Hematopoietic multipotent progenitor cell (in vitro differentiated cells): ENCODE results near the gene DACT1. TPM values are rescaled to one million over a fixed set of nuclear protein-coding genes. Genes with fewer than 3 reads are reported as not detected.
A peak's percentile ranks its signal among the peaks of the same experiment; 100 is the strongest.
"Not testable (repeated sequence)": the region's sequence is repeated elsewhere in the genome, so short reads cannot be mapped to it uniquely, and the experiment has no call there.

Experiments
- DNase-seq, 3 donors: peaks; one replicate each; pipeline ENCODE4 v3.0.0-alpha.2; 2011 to 2015; ENCODE audit warnings: low read depth in 2 of 3, low spot score in 2 of 3
- total RNA-seq: library from RNA; depleted of rRNA; stranded (reverse); fragments of >200 nt; gene quantifications from one replicate; pipeline ENCODE4 v1.2.3, GENCODE V29; 2012

DACT1 gene, protein sequence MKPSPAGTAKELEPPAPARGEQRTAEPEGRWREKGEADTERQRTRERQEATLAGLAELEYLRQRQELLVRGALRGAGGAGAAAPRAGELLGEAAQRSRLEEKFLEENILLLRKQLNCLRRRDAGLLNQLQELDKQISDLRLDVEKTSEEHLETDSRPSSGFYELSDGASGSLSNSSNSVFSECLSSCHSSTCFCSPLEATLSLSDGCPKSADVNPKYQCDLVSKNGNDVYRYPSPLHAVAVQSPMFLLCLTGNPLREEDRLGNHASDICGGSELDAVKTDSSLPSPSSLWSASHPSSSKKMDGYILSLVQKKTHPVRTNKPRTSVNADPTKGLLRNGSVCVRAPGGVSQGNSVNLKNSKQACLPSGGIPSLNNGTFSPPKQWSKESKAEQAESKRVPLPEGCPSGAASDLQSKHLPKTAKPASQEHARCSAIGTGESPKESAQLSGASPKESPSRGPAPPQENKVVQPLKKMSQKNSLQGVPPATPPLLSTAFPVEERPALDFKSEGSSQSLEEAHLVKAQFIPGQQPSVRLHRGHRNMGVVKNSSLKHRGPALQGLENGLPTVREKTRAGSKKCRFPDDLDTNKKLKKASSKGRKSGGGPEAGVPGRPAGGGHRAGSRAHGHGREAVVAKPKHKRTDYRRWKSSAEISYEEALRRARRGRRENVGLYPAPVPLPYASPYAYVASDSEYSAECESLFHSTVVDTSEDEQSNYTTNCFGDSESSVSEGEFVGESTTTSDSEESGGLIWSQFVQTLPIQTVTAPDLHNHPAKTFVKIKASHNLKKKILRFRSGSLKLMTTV
- 3.8 TPM for total RNA-seq

- peak in 2 of 3 donors; percentile 83 to 84 for DNase-seq
Measured at GRCh38 chr14:58637391-58638230, at the start of gene DACT1. Gene DACT1, plus strand, starts transcription at chr14:58637962. Its CDS starts 241 bp downstream, at chr14:58638203.

DNA sequence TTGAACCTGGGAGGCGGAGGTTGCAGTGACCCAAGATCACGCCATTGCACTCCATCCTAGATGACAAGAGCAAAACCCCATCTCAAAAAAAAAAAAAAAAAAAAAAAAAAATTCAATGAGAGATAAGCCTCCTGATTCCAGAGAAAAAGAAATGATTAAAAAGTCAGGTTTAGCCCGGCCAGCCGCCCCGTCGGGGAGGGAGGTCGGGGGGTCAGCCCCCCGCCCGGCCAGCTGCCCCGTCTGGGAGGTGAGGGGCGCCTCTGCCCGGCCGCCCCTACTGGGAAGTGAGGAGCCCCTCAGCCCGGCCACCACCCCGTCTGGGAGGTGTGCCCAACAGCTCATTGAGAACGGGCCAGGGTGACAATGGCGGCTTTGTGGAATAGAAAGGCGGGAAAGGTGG, 49.4 kb upstream of the DACT1 start:
- DNase-seq: not testable (repeated sequence)

DNA sequence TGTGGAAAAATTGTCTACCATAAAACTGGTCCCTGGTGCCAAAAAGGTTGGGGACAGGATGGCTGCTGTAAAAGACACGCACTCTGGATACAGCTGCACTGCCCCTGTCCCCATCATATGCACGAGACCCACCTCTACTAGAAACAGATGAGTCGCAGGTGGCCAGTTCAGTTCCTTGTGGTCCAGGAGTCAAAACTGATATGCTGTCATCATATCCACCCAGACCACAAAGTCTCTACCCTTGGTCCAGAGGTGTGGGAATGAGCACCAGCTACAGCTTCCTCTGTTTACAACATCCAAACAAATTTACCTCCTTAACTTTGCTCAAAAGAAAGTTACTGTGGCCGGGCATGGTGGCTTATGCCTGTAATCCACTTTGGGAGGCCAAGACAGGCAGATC, 43.8 kb upstream of the DACT1 start:
- DNase-seq: no peak

GRCh38 chr14:58597041-58597440, 40.7 kb upstream of the DACT1 start:
- no peak for DNase-seq

DNA sequence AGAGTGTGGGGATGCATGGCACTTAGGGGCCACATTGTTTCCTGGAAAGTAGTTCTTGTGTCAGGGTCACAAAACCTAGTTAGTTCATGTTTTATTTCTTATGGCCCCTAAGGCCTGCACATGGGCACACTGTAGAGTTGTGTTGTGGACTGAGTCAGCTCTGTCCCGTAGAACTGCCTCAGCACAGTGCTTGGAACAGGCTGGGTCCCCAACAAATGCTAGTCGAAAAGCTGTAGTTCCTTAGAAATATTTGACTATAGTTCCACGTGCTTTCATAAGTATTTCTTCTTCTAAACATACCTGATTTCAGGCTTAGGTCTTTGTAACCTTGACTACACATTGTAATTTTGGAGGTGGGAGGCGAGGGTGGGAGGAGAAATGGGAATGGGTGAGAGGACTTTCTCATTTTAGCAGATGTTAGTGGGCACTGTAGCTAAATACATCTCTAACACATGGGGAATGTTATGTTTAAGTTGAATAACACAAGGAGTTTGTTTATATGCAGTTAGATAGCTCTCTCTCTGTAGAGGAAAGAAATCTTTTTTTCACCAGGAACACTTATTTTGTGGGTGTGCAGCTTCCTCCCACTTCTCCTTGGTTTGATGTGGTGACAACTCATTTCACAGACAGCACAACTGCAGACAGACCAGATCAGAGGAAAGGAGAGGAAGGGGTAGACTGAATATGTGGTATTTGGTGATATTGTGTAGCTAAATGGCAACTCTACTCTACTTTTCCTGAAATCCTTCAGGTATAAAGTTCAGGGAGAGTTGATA, 39.5 kb upstream of the DACT1 start:
- DNase-seq: peak in 1 of 3 donors; percentile 11

- no peak for DNase-seq
Measured at GRCh38 chr14:58598804-58599525, 38.8 kb upstream of the DACT1 start.

DNA sequence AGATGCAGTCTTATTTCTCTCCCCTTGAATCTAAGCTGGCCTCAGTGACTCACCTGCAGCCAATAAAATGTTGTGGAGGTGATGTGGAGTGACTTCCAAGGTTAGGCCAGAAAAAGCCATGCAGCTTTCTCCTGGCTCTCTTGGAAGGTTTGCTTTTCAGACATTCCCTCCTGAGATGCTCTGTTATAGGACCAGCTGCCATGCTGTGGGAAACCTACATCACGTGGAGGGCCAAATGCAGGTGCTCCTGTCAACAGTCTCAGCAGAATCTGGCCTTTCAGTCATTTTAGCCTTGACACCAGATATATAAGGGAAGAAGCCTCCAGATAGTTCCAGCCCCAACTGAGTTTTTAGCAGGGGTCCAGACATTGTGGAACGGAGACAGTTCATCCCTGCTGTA, 38.1 kb upstream of the DACT1 start:
- DNase-seq: no peak

DNA sequence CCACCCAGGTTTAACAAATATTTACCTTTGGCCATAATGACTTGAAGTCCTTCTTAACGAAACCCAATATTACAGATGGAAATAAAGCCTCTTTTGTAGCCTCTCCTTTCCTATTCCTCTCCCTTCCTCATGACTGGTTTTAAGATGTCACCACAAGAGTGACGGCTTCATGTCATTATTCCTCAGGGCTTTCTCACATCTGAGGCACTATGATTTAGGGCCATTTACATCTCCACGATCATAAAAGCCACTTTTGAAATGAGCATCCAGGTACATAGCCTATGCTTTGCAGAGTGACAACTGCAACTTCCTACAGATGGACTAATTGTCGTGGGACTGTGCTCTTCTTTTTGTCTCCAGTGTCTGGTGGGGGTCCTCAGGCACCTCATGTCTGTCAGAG, 32.3 kb upstream of the DACT1 start:
- no peak for DNase-seq

GRCh38 chr14:58607131-58607951, 30.4 kb upstream of the DACT1 start:
- DNase-seq: no peak

DNA sequence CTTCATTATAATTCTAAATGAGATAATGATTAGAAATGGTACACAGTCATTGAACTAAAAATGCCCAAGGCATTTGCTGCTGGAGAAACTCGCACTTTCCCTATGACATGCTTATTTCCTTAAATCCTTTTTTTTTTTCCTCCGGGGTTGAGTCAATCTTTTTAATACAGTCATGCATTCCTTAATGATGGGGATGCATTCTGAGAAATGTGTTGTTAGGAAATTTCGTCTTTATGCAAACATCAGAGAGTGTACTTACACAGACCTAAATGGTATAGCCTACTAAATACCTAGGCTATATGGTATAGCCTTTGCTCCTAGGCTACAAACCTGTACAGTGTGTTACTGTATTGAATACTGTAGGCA, 29.8 kb upstream of the DACT1 start:
- DNase-seq: no peak

DNA sequence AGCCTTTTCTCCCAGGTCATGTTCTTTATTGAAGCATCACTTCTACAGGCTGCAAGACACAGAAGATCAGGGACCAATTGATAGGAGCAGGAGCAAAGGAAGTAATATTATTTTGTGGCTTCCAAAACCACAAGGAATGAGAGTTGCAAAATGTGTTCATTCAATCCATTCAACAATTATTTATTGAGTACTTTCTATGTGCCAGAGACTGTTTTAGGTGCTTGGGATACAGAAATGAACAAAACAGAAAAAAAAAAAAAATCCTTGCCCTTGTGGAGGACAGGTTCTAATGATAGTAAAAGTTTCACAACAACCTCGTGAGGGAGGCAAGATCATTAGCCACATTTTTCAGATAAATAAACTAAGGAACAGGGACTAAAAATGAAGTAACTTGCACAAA, 20.1 kb upstream of the DACT1 start:
- DNase-seq: no peak

- DNase-seq: no peak
Measured at GRCh38 chr14:58620011-58620410, 17.8 kb upstream of the DACT1 start.

- no peak for DNase-seq
Measured at GRCh38 chr14:58625438-58625837, 12.3 kb upstream of the DACT1 start.

GRCh38 chr14:58626431-58626831, 11.3 kb upstream of the DACT1 start:
- peak in 1 of 3 donors; percentile 12 for DNase-seq

GRCh38 chr14:58628406-58628805, 9.4 kb upstream of the DACT1 start:
- DNase-seq: no peak

DNA sequence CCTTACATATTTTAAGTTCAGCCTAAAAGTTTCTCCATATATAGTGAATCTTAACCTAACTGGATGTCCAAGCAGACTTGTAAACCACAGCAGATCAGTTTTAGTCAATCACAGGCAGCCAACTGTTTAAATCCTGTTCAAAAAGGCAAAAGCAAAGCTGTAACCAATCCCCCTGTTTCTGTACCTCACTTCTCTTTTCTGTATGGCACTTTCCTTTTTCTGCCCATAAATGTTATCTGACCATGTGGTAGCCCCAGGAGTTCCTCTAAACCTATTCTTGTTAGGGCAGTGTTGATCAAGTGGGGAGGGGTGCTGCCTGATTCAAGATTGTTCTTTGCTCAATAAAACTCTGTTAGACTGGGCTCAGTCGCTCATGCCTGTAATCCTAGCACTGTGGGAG, 8.5 kb upstream of the DACT1 start:
- DNase-seq: peak in 1 of 3 donors; percentile 39

GRCh38 chr14:58631732-58632131, 6.0 kb upstream of the DACT1 start:
- DNase-seq: no peak

- no peak for DNase-seq
Measured at GRCh38 chr14:58633831-58634230, 3.9 kb upstream of the DACT1 start.
